ENCODE measurements around the gene ACTR6. TPM values are rescaled to one million over a fixed set of nuclear protein-coding genes. Genes with fewer than 3 reads are reported as not detected.
A peak's percentile ranks its signal among the peaks of the same experiment; 100 is the strongest.

The ACTR6 gene
- total and polyA plus RNA-seq, 8 donors: 3.8 to 14.4 (median 7.0) TPM

GRCh38 chr12:100163416-100164152 is 37.0 kb upstream of the ACTR6 start:
- H3K9me3 ChIP-seq: no peaks in the 10 kb centered on the region
- ATAC-seq (peak; percentile 97 to 100 (median 100)), DNase-seq (peak; percentile 64 to 90 (median 78)), FAIRE-seq (peak; percentile 87)
- H3K27me3 ChIP-seq: no peaks in the 10 kb centered on the region
- no peak for TF ChIP-seq CTCF (IDR thresholded peaks at IDR 0.05)
- H3K4me1 ChIP-seq: no peaks in the 10 kb centered on the region
- peak overlapping the region in 2 of 4 donors; percentile 16 to 35 for H3K4me3 ChIP-seq
- H3K27ac ChIP-seq: peak overlapping the region in 1 of 4 donors; percentile 22
- H3K36me3 ChIP-seq: no peaks in the 10 kb centered on the region
- intact Hi-C loops (cut with DNase I): no loop called here
- WGBS, 2 donors: 13 to 36% methylated on average over 16 of the region's 16 CpGs

GRCh38 chr12:100164153-100164704 is 36.4 kb upstream of the ACTR6 start:
- Histone ChIP-seq H3K4me3 (peak overlapping the region in 1 of 4 donors; percentile 35), H3K4me1 (no peaks in the 10 kb centered on the region), H3K9me3 (no peaks in the 10 kb centered on the region), H3K36me3 (no peaks in the 10 kb centered on the region), H3K27ac (no peak overlapping the region), H3K27me3 (no peaks in the 10 kb centered on the region)
- ATAC-seq (no peak), FAIRE-seq (no peak), DNase-seq (no peak)
- no peak for TF ChIP-seq CTCF (IDR thresholded peaks at IDR 0.05)
- intact Hi-C loops (cut with DNase I): no loop called here
- 60 to 66% methylated on average over 7 of the region's 7 CpGs for WGBS, 2 donors

- TF ChIP-seq CTCF (IDR thresholded peaks at IDR 0.05): no peak
- 95 to 96% methylated on average over 3 of the region's 3 CpGs for WGBS, 2 donors
- Histone ChIP-seq H3K4me3 (no peak overlapping the region), H3K27ac (no peak overlapping the region), H3K4me1 (no peaks in the 10 kb centered on the region), H3K27me3 (no peaks in the 10 kb centered on the region), H3K36me3 (no peaks in the 10 kb centered on the region), H3K9me3 (no peaks in the 10 kb centered on the region)
- intact Hi-C loops (cut with DNase I): no loop called here
- ATAC-seq (no peak), DNase-seq (no peak), FAIRE-seq (no peak)
Measured at GRCh38 chr12:100165356-100165755, 35.3 kb upstream of the ACTR6 start.

DNA sequence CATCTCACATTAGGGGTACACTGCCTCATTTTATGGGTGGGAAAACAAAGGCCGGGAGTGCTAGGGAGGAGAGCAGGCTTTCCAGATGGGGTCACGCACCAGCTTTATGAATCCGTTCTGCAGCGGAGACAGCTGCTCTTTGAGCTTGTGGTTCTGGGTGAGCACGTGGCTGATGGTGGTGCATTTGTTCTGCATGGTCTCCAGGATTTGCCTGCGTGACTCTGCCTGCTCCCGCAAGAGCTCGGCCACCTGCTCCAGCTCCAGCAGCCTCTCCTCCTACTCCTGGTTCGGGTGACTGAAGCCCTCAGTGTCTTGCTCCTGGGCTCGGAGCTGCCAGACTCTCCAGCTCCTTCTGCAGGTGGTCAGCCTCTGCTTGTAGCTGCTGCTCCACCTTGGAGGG is 34.4 kb upstream of the ACTR6 start:
- no peak for FAIRE-seq
- intact Hi-C loops (cut with DNase I): no loop called here
- Histone ChIP-seq H3K4me1 (no peaks in the 10 kb centered on the region), H3K9me3 (no peaks in the 10 kb centered on the region), H3K4me3 (no peak overlapping the region), H3K27me3 (no peaks in the 10 kb centered on the region), H3K36me3 (no peaks in the 10 kb centered on the region), H3K27ac (no peak overlapping the region)
- DNase-seq: no peak
- WGBS, 2 donors: 95% methylated on average over 10 of the region's 10 CpGs
- ATAC-seq: no peak
- no peak for TF ChIP-seq CTCF (IDR thresholded peaks at IDR 0.05)

- ATAC-seq (no peak), DNase-seq (no peak), FAIRE-seq (no peak)
- H3K9me3 ChIP-seq: no peaks in the 10 kb centered on the region
- 87 to 90% methylated on average over 4 of the region's 4 CpGs for WGBS, 2 donors
- H3K36me3 ChIP-seq: peaks cover 0 to 3% (median 0%) of the 10 kb centered on the region in 3 donors
- no peaks in the 10 kb centered on the region for H3K4me1 ChIP-seq
- intact Hi-C loops (cut with DNase I): no loop called here
- no peak for TF ChIP-seq CTCF (IDR thresholded peaks at IDR 0.05)
- H3K27ac ChIP-seq: no peak overlapping the region
- no peak overlapping the region for H3K4me3 ChIP-seq
- no peaks in the 10 kb centered on the region for H3K27me3 ChIP-seq
Measured at GRCh38 chr12:100168562-100168961, 32.1 kb upstream of the ACTR6 start.

Data from pancreas (tissue), 10 donors.